Measurements from ENCODE around the gene PPM1B.

GRCh38 chr2:44237221-44237620 lies 68.5 kb downstream of the PPM1B start:
- no peak for TF ChIP-seq CTCF (IDR thresholded peaks at IDR 0.05)
- no peak for TF ChIP-seq POLR2A (IDR thresholded peaks at IDR 0.05)
